Chondrocyte (in vitro differentiated cells): Measurements from ENCODE around the gene DIP2C. TPM values are rescaled to one million over a fixed set of nuclear protein-coding genes. Genes with fewer than 3 reads are reported as not detected.

Experiments used
- DNase-seq: peaks from one replicate; pipeline ENCODE4 v3.0.0; 2021; ENCODE audit warnings: mixed read lengths, low spot score
- H3K27ac Mint-ChIP-seq: one replicate; pipeline ENCODE4 v1.8.0; 2021; ENCODE audit warnings: mild to moderate bottlenecking, moderate library complexity, mixed read lengths; ENCODE audit not compliant: unreplicated experiment
- H3K27me3 Mint-ChIP-seq: 2 replicates; pipeline ENCODE4 v1.8.0; 2021; ENCODE audit warnings: low read depth, mixed read lengths
- H3K36me3 Mint-ChIP-seq: 2 replicates; pipeline ENCODE4 v1.8.0; 2021; ENCODE audit warnings: low read depth, mixed read lengths
- H3K4me1 Mint-ChIP-seq: 2 replicates; pipeline ENCODE4 v1.8.0; 2021; ENCODE audit warnings: low read depth, mild to moderate bottlenecking, mixed read lengths
- H3K4me3 Mint-ChIP-seq: one replicate; pipeline ENCODE4 v1.8.0; 2021; ENCODE audit warnings: mild to moderate bottlenecking, moderate library complexity, mixed read lengths; ENCODE audit not compliant: unreplicated experiment
- H3K9me3 Mint-ChIP-seq: 2 replicates; pipeline ENCODE4 v1.8.0; 2021; ENCODE audit warnings: low read depth, mixed read lengths
- microRNA-seq: library from miRNA; unstranded; fragments of <30 nt; microRNA quantifications from one replicate; pipeline ENCODE4 v1.2.0, GENCODE V29; 2020; ENCODE audit warnings: borderline number of aligned reads
- total RNA-seq: library from RNA; stranded (reverse); gene quantifications from 3 replicates; pipeline ENCODE4 v1.2.1, GENCODE V29; 2021
- TF ChIP-seq, protein P1 (sequence below): fragments of 200-600 bp; sonication (generic); IDR thresholded peaks from 2 replicates; pipeline ENCODE4 v1.5.0; 2021; ENCODE audit warnings: antibody characterized with exemption, mild to moderate bottlenecking, moderate library complexity

DIP2C gene
- total RNA-seq, 1 donor from 2014 or later = 47.9 TPM

DNA sequence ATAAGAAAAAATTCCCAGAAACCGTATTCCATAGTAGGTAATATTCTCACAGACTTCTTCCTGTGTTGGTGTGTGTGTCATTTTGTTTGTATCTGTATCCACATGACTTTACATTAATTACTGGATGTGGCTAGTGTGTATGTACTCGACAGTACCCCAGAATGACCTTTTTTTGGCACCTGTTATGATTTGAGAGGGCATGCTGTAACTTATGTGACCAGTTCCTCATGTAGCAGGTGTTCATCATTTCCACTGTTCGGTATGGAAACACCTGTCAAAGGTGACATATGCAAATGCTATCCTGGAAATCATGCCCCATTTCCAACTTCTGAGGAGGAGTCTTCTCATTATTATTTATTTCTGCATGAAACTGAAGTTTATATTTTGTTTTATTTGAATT is 464.9 kb downstream of the DIP2C start:
- Mint-ChIP-seq H3K9me3 (no peaks in the 10 kb centered on the region), H3K4me3 (no peak overlapping the region), H3K4me1 (no peaks in the 10 kb centered on the region), H3K27ac (no peak overlapping the region), H3K27me3 (no peaks in the 10 kb centered on the region), H3K36me3 (no peaks in the 10 kb centered on the region)
- TF ChIP-seq, protein P1, sequence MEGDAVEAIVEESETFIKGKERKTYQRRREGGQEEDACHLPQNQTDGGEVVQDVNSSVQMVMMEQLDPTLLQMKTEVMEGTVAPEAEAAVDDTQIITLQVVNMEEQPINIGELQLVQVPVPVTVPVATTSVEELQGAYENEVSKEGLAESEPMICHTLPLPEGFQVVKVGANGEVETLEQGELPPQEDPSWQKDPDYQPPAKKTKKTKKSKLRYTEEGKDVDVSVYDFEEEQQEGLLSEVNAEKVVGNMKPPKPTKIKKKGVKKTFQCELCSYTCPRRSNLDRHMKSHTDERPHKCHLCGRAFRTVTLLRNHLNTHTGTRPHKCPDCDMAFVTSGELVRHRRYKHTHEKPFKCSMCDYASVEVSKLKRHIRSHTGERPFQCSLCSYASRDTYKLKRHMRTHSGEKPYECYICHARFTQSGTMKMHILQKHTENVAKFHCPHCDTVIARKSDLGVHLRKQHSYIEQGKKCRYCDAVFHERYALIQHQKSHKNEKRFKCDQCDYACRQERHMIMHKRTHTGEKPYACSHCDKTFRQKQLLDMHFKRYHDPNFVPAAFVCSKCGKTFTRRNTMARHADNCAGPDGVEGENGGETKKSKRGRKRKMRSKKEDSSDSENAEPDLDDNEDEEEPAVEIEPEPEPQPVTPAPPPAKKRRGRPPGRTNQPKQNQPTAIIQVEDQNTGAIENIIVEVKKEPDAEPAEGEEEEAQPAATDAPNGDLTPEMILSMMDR = no peak
- DNase-seq = no peak

Small RNA genes lying within 50 kb of the gene (microRNA-seq; reads per million reads assigned to microRNA genes)
- gene MIR5699 = 6.1 reads per million, percentile 7 among the genes with 10 or more reads in this experiment

Other genes with a start within 250 kb of the DIP2C start
- 57.4 to 72.0 TPM (median 67.1 TPM) in 3 replicates for gene LARP4B, start 242.0 kb upstream of the DIP2C start, total RNA-seq